ENCODE data around the gene OPCML. TPM values are rescaled to one million over a fixed set of nuclear protein-coding genes. Genes with fewer than 3 reads are reported as not detected.

The OPCML gene
- total RNA-seq, 1 experiment from 2014 or later, result 0.94 TPM

DNA sequence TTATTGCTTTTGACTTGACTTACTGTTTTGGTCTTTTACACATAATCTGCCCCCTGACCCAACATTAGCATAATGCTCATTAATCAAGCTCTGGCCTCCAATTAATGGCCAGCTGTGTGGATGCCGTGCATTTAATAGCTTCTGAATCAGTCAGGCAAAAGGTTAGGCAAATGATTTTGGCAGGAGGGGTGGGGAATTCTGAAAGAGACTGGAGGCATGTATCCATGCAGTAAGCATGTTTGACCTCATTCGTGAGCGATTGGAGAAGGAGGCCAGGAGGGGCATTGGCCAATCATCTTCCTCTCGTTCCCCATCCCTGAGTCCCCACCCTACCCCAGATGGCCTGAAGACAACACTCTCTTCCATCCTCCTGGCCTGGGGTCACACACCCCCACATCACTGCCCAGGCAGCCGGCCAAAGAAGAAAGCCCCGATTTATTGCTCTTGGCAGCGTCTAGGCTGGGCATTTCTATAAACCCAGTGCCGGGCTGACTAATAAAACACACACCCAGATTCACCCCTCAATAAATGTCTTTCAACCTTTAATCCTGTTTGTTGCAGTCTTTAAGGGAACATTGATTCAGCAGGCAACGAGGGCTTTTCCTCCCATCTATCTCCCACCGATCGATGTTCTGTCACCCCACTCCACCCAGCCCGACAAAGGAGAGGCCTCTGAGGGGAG, 150.0 kb downstream of the OPCML start:
- Histone ChIP-seq H3K27ac (ENCODE audit: insufficient read length, low read depth, low read length) (no peak overlapping the region), H3K4me2 (ENCODE audit: insufficient read depth, insufficient read length, low read length) (no peak overlapping the region), H3K79me1 (ENCODE audit: insufficient read depth, low read depth, low read length, poor library complexity, severe bottlenecking) (no peaks in the 10 kb centered on the region), H2BK120ac (ENCODE audit: low read depth, low read length, poor library complexity, severe bottlenecking) (no peak overlapping the region), H3K9ac (ENCODE audit: extremely low read depth, insufficient read length, low read length) (no peak overlapping the region), H2BK20ac (ENCODE audit: low read depth, low read length, poor library complexity, severe bottlenecking) (no peak overlapping the region), H2BK12ac (ENCODE audit: insufficient read length, low read depth, low read length) (no peak overlapping the region), H3K79me2 (ENCODE audit: insufficient read depth, low read length) (no peaks in the 10 kb centered on the region), H3K9me3 (ENCODE audit: control insufficient read depth, low read depth, low read length) (no peaks in the 10 kb centered on the region), H3T11ph (ENCODE audit: low read length) (no peak overlapping the region), H3K18ac (ENCODE audit: insufficient read length, low read depth, low read length) (no peak overlapping the region), H4K5ac (ENCODE audit: insufficient read length, low read depth, low read length) (no peak overlapping the region), H4K20me1 (ENCODE audit: control insufficient read depth, insufficient read depth, insufficient read length) (no peaks in the 10 kb centered on the region), H3K23me2 (ENCODE audit: insufficient read length, low read depth, low read length, poor library complexity, severe bottlenecking) (no peaks in the 10 kb centered on the region), H2BK5ac (ENCODE audit: insufficient read length, low read length) (no peak overlapping the region), H3K4me1 (ENCODE audit: insufficient read depth, low read length) (peaks cover 2% of the 10 kb centered on the region; the same call in 1 of the 2 replicates), H2AK5ac (ENCODE audit: insufficient read length, low read length) (no peak overlapping the region), H4K91ac (ENCODE audit: insufficient read length, low read depth, low read length) (no peak overlapping the region), H3K27me3 (ENCODE audit: insufficient read depth, low read length) (no peaks in the 10 kb centered on the region), H3K4ac (ENCODE audit: low read depth, low read length) (no peak overlapping the region), H2BK15ac (ENCODE audit: low read depth, low read length) (no peak overlapping the region), H3K56ac (ENCODE audit: insufficient read length, low read depth, low read length) (no peak overlapping the region), H2AFZ (ENCODE audit: low read length) (no peak overlapping the region), H3K14ac (ENCODE audit: insufficient read depth, low read length) (no peak overlapping the region), H3K23ac (ENCODE audit: insufficient read length, low read depth, low read length) (no peak overlapping the region), H4K8ac (replicated peaks; ENCODE audit: insufficient read length, low read depth, low read length) (no peak overlapping the region)
- no peak for DNase-seq
- no peaks in the 10 kb centered on the region for H3K27me3 Mint-ChIP-seq (ENCODE audit: low read depth)
- no peaks in the 10 kb centered on the region for H3K36me3 Mint-ChIP-seq (ENCODE audit: insufficient read depth in 1 of 3, low read depth in 3 of 3)
- no peaks in the 10 kb centered on the region for H3K9me3 Mint-ChIP-seq
- TF ChIP-seq, protein P1, sequence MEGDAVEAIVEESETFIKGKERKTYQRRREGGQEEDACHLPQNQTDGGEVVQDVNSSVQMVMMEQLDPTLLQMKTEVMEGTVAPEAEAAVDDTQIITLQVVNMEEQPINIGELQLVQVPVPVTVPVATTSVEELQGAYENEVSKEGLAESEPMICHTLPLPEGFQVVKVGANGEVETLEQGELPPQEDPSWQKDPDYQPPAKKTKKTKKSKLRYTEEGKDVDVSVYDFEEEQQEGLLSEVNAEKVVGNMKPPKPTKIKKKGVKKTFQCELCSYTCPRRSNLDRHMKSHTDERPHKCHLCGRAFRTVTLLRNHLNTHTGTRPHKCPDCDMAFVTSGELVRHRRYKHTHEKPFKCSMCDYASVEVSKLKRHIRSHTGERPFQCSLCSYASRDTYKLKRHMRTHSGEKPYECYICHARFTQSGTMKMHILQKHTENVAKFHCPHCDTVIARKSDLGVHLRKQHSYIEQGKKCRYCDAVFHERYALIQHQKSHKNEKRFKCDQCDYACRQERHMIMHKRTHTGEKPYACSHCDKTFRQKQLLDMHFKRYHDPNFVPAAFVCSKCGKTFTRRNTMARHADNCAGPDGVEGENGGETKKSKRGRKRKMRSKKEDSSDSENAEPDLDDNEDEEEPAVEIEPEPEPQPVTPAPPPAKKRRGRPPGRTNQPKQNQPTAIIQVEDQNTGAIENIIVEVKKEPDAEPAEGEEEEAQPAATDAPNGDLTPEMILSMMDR (conservative IDR thresholded peaks at IDR 0.05), result no peak
- peaks cover 10 to 11% of the 10 kb centered on the region in 2 experiments for H3K4me1 Mint-ChIP-seq
- no CpG with 5 or more reads among the region's 12 CpGs for WGBS (ENCODE audit: extremely low coverage, insufficient read length, low lambda C conversion rate)
- H3K27ac Mint-ChIP-seq, result no peak overlapping the region
- H3K4me3 Mint-ChIP-seq, result no peak overlapping the region

All from H9 (cell line).